Measurements from ENCODE around the gene CUL3. TPM values are rescaled to one million over a fixed set of nuclear protein-coding genes. Genes with fewer than 3 reads are reported as not detected.
"Not testable (repeated sequence)": the region's sequence is repeated elsewhere in the genome, so short reads cannot be mapped to it uniquely, and the experiment has no call there.

Gene CUL3
- total RNA-seq, 2 donors from 2014 or later, result 96.1 to 128 TPM

GRCh38 chr2:224507789-224508188 lies 77.4 kb downstream of the CUL3 start:
- Mint-ChIP-seq H3K27me3 (no peaks in the 10 kb centered on the region), H3K4me1 (peaks cover 9% of the 10 kb centered on the region), H3K9me3 (no peaks in the 10 kb centered on the region), H3K36me3 (ENCODE audit: low read depth) (peaks cover 85% of the 10 kb centered on the region), H3K4me3 (no peak overlapping the region), H3K27ac (no peak overlapping the region)
- ATAC-seq (replicated peaks), result no peak

GRCh38 chr2:224506494-224506893 lies 78.7 kb downstream of the CUL3 start:
- no peak overlapping the region for H3K27ac Mint-ChIP-seq
- H3K4me1 Mint-ChIP-seq, result peaks cover 9% of the 10 kb centered on the region
- no peaks in the 10 kb centered on the region for H3K27me3 Mint-ChIP-seq
- H3K36me3 Mint-ChIP-seq (ENCODE audit: low read depth), result peaks cover 84% of the 10 kb centered on the region
- ATAC-seq (replicated peaks), result no peak
- H3K9me3 Mint-ChIP-seq, result no peaks in the 10 kb centered on the region
- no peak overlapping the region for H3K4me3 Mint-ChIP-seq

- Mint-ChIP-seq H3K36me3 (ENCODE audit: low read depth) (peaks cover 92% of the 10 kb centered on the region), H3K27ac (no peak overlapping the region)
Measured at GRCh38 chr2:224498991-224499390, 86.2 kb downstream of the CUL3 start.

GRCh38 chr2:224492531-224492930 lies 92.6 kb downstream of the CUL3 start:
- Mint-ChIP-seq H3K4me3 (no peak overlapping the region), H3K9me3 (no peaks in the 10 kb centered on the region), H3K27me3 (no peaks in the 10 kb centered on the region), H3K27ac (no peak overlapping the region), H3K36me3 (ENCODE audit: low read depth) (peaks cover 91% of the 10 kb centered on the region), H3K4me1 (peaks cover 34% of the 10 kb centered on the region)
- ATAC-seq (replicated peaks), result no peak

More at GRCh38 chr2:224498991-224499390, 86.2 kb downstream of the CUL3 start:
- ATAC-seq (replicated peaks), result no peak
- Mint-ChIP-seq H3K4me3 (no peak overlapping the region), H3K9me3 (no peaks in the 10 kb centered on the region), H3K27me3 (no peaks in the 10 kb centered on the region), H3K4me1 (no peaks in the 10 kb centered on the region)

- ATAC-seq (replicated peaks); H3K27me3 Mint-ChIP-seq; H3K9me3 Mint-ChIP-seq; H3K4me3 Mint-ChIP-seq: not testable (repeated sequence)
- Mint-ChIP-seq H3K36me3 (ENCODE audit: low read depth) (peaks cover 97% of the 10 kb centered on the region), H3K27ac (peak overlapping the region; percentile 56), H3K4me1 (peaks cover 45% of the 10 kb centered on the region)
Measured at GRCh38 chr2:224487940-224488339, 97.2 kb downstream of the CUL3 start.

GRCh38 chr2:224485081-224486014 lies 99.8 kb downstream of the CUL3 start:
- not testable (repeated sequence) for H3K9me3 Mint-ChIP-seq; H3K27me3 Mint-ChIP-seq; H3K4me3 Mint-ChIP-seq; ATAC-seq (replicated peaks)
- H3K36me3 Mint-ChIP-seq (ENCODE audit: low read depth), result peaks cover 91% of the 10 kb centered on the region
- peaks cover 39% of the 10 kb centered on the region for H3K4me1 Mint-ChIP-seq
- peak overlapping the region; percentile 3 for H3K27ac Mint-ChIP-seq

- H3K36me3 Mint-ChIP-seq (ENCODE audit: low read depth), result peaks cover 91% of the 10 kb centered on the region
Measured at GRCh38 chr2:224479826-224480225, 105.3 kb downstream of the CUL3 start.

GRCh38 chr2:224472827-224473226 lies 112.3 kb downstream of the CUL3 start:
- Mint-ChIP-seq H3K9me3 (no peaks in the 10 kb centered on the region), H3K36me3 (ENCODE audit: low read depth) (peaks cover 56% of the 10 kb centered on the region), H3K4me1 (no peaks in the 10 kb centered on the region), H3K27ac (no peak overlapping the region), H3K4me3 (no peak overlapping the region), H3K27me3 (no peaks in the 10 kb centered on the region)
- no peak for ATAC-seq (replicated peaks)

More at GRCh38 chr2:224479826-224480225, 105.3 kb downstream of the CUL3 start:
- peak; percentile 24 for ATAC-seq (replicated peaks)
- Mint-ChIP-seq H3K4me1 (peaks cover 11% of the 10 kb centered on the region), H3K27me3 (no peaks in the 10 kb centered on the region), H3K4me3 (no peak overlapping the region), H3K9me3 (no peaks in the 10 kb centered on the region), H3K27ac (peak overlapping the region; percentile 53)

GRCh38 chr2:224472137-224472536 lies 113.0 kb downstream of the CUL3 start:
- no peaks in the 10 kb centered on the region for H3K9me3 Mint-ChIP-seq
- H3K27ac Mint-ChIP-seq, result no peak overlapping the region
- H3K4me3 Mint-ChIP-seq, result no peak overlapping the region
- H3K36me3 Mint-ChIP-seq (ENCODE audit: low read depth), result peaks cover 49% of the 10 kb centered on the region
- ATAC-seq (replicated peaks), result no peak
- no peaks in the 10 kb centered on the region for H3K27me3 Mint-ChIP-seq
- H3K4me1 Mint-ChIP-seq, result no peaks in the 10 kb centered on the region

- no peak for ATAC-seq (replicated peaks)
- H3K36me3 Mint-ChIP-seq (ENCODE audit: low read depth), result peaks cover 23% of the 10 kb centered on the region
- H3K4me1 Mint-ChIP-seq, result no peaks in the 10 kb centered on the region
- no peaks in the 10 kb centered on the region for H3K27me3 Mint-ChIP-seq
- no peak overlapping the region for H3K27ac Mint-ChIP-seq
- H3K9me3 Mint-ChIP-seq, result no peaks in the 10 kb centered on the region
- H3K4me3 Mint-ChIP-seq, result no peak overlapping the region
Measured at GRCh38 chr2:224469374-224469964, 115.7 kb downstream of the CUL3 start.

- H3K36me3 Mint-ChIP-seq (ENCODE audit: low read depth), result no peaks in the 10 kb centered on the region
- ATAC-seq (replicated peaks), result no peak
- H3K4me1 Mint-ChIP-seq, result no peaks in the 10 kb centered on the region
- no peaks in the 10 kb centered on the region for H3K27me3 Mint-ChIP-seq
- no peak overlapping the region for H3K27ac Mint-ChIP-seq
- peaks cover 3% of the 10 kb centered on the region for H3K9me3 Mint-ChIP-seq
- no peak overlapping the region for H3K4me3 Mint-ChIP-seq
Measured at GRCh38 chr2:224466304-224466895, 118.8 kb downstream of the CUL3 start.

GRCh38 chr2:224461391-224461790 lies 123.8 kb downstream of the CUL3 start:
- H3K4me1 Mint-ChIP-seq, result no peaks in the 10 kb centered on the region
- H3K9me3 Mint-ChIP-seq, result peaks cover 3% of the 10 kb centered on the region
- ATAC-seq (replicated peaks), result no peak
- peaks cover 14% of the 10 kb centered on the region for H3K27me3 Mint-ChIP-seq
- H3K4me3 Mint-ChIP-seq, result no peak overlapping the region
- H3K36me3 Mint-ChIP-seq (ENCODE audit: low read depth), result no peaks in the 10 kb centered on the region
- no peak overlapping the region for H3K27ac Mint-ChIP-seq

GRCh38 chr2:224457408-224458096 lies 127.6 kb downstream of the CUL3 start:
- Mint-ChIP-seq H3K9me3 (no peaks in the 10 kb centered on the region), H3K27me3 (peaks cover 25% of the 10 kb centered on the region), H3K4me1 (no peaks in the 10 kb centered on the region), H3K27ac (no peak overlapping the region), H3K4me3 (no peak overlapping the region), H3K36me3 (ENCODE audit: low read depth) (no peaks in the 10 kb centered on the region)
- no peak for ATAC-seq (replicated peaks)

GRCh38 chr2:224453892-224454291 lies 131.3 kb downstream of the CUL3 start:
- Mint-ChIP-seq H3K27ac (no peak overlapping the region), H3K36me3 (ENCODE audit: low read depth) (no peaks in the 10 kb centered on the region), H3K4me3 (no peak overlapping the region), H3K27me3 (peaks cover 30% of the 10 kb centered on the region), H3K9me3 (no peaks in the 10 kb centered on the region), H3K4me1 (no peaks in the 10 kb centered on the region)
- ATAC-seq (replicated peaks), result no peak
